NCI-H2227 treated with DMSO at 0.1 percent for 48 hours (cell line): ENCODE data around the gene SYVN1.
"Not testable (repeated sequence)": the region's sequence is repeated elsewhere in the genome, so short reads cannot be mapped to it uniquely, and the experiment has no call there.

ENCODE experiments used
- DNase-seq: peaks from one replicate; lab custom pipeline; 2025; lab: John Stamatoyannopoulos, UW

The SYVN1 gene

DNA sequence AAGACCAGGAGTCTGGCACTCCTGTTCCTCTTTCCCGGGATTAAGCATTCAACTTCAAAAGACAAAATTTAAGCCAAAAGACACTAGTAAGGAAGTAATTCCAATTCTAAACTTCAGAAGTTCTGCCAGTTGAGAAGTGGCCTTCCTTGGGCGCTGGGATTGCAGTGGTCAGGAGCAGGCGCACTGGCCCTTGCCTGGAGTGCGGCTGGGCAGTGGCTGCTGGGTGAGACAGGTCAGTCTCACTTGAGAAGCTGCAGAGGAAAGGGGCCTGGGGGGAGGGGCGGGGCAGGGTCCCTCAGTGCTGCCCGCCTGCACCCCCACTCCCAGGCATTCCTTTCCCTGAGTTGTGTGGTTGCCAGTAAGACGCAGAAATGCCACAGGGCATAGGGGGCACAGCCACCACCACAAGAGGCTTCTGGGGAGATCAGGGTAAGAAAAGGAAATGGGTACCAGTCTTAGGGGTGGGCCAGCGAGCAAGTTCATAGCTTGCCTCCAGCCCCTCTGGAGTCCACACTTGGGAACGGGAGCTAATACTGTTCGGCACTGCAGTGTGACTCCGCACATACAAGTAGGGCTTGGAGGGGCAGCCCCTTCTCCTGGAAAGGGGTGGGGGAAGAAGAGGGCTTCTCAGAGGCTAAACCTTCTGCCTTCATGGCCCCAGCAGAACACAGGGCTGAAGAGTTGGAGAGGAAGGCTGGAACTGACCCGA lies 6.7 kb downstream of the SYVN1 start:
- no peak for DNase-seq

DNA sequence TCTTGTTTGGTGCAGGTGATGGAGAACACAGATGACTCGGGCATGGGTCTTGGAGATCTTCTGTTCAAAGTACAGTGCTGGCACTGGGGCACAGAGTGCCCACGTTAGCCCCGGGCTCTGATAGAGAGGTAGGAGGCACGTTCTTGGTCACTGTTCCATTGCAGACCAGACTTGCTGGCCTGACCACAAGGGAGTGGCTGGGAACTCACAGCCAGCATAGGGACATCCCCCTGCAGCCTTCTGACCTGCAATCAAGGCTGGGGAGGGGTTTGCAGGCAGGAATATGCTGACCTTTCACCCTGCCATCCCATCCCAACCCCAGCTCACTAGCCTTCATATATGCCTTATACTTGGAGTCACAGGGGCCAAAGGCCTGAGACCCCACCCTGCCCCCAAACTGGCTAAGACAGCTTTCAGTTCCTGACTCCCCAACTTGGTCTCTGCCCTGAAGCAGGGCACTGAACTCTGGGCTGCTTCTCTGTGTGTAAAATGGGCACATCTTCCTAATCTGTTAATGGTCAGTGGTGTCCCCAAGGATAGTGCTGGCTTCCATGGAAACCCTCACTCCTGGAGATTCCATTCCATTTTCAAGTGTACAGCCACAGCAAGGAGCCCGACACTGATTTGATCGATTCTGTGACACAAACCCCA lies 7.6 kb downstream of the SYVN1 start:
- DNase-seq: no peak

DNA sequence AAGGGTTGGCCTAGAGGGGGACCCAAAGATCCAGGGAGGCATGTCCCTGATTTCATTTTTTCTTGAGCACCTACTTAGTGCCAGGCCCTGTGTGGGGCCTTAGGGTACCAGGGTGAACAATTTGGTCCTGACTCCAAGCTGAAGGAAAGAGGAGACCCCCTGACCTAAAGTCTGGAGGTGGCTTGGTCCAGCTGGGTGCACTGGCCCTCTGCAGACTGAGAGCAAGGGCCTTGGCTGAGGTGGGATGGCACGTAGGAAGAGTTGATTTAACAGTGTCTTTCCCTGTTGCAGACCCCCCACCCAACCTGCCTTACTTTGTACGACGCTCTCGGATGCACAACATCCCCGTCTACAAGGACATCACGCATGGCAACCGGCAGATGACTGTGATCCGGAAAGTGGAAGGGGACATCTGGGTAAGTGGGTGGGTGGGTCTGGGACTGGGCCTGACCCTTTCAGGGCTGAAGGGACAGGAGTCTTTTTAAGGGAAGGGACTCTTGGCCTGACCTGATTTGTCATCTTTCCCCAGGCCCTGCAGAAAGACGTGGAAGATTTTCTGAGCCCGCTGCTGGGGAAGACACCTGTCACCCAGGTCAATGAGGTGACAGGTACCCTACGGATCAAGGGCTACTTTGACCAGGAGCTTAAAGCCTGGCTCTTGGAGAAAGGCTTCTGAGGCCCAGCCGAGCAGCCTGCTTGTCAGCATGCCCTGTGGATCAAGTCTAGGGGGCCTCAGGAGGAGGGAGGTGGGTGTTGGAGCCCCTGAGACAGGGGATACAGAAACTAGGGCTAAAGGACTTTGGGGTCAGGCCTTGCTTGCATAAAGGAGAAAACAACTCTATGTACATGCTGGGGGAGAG lies 8.9 kb downstream of the SYVN1 start:
- DNase-seq: no peak

DNA sequence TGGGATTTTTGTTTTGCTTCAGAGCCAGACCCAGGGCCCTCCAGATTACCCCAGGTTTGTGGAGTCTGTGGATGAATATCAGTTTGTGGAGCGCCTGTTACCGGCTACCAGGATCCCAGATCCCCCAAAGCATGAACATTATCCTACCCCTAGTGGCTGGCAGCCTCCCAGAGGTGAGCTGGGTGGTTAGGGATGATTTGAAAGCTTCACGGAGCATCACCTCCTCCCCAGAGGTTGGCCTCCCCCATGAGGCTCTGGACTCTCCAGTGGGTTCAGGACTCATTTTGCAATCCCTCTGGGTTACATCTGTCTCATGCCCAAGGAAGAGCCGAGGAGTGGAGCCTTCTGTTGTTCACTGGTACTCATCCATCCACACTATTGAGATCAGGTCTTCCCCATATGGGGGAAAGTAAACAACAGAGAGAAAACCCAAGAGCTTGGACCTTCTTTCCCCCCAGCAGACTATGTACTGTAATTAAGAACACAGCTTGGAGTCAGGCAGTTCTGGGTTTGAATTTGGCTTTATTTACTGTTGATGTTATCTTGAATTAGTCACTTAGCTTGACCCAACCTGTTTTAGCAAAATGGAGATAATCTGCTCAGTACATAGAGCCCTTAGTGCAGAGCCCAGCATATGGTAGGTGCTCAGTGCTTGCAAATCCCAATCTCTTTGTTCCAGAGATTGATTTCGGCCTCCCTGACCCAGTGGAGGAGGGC lies 9.7 kb downstream of the SYVN1 start:
- DNase-seq: no peak

DNA sequence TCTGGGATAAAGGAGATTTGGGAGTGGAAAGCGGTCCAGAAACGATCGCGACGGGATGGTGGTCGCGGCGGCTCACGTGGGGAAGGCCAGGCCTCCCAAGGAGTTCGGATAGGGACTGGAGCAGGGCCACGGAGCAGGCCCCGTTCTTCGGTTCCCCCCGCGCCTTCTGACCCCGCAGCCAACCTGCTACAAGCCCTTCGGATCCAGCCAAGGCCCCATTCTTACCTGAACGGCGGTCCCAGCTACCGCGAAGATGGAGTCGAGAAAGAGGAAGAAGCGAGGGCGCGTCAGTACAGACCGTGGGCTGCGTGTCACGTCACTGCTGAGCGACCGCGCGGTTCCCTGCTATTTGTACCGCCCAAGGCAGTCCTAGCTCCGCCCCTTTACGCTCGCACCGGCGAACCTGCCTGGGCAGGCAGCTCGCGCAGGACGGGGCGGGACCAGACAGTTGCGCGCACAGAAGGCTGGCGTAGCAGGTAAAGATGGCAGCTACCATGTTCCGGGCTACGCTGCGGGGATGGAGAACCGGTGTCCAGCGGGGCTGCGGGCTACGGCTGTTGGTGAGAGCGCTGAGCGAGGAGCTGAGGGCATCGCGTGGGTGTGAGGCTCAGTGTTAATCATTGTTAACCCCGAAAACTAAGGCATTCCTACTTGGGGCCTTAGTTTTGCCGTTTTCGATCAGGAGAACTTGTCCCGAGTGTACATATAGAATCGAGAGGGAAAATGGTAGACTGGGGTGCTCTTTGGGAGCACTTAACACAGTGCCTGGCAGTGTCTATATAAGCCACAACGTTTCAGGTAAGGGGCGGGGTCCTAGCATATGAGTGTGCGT lies 12.2 kb downstream of the SYVN1 start, which contains the start of the genes FAU and MRPL49:
FAU (minus strand) TSS at position 270 of the 832 bp plus-strand sequence. CDS start 321 bp downstream, outside the sequence.
MRPL49 (plus strand) TSS at position 457 of the 832 bp plus-strand sequence; CDS start at position 483, 26 bp downstream.
- peak; percentile 97 for DNase-seq

DNA sequence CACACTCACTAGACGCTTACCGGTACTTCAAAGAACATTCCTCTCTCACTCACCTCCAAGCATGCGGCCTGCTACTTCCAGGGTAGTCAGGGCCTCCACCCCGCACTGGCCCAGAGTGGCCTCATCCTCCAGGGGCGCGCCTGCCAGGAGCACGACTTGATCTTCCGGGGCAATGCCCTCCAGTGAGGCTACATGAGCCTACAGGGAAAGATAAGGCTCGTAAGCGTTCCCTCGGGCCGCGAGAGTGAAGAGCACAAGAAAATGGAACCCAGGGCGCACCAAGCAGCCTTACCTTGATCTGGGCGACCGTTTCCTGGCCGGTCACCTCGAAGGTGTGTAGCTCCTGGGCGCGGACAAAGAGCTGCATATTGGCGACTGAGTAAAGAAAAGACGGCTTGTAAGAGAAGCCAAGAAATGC lies 12.9 kb downstream of the SYVN1 start:
- DNase-seq: no peak

DNA sequence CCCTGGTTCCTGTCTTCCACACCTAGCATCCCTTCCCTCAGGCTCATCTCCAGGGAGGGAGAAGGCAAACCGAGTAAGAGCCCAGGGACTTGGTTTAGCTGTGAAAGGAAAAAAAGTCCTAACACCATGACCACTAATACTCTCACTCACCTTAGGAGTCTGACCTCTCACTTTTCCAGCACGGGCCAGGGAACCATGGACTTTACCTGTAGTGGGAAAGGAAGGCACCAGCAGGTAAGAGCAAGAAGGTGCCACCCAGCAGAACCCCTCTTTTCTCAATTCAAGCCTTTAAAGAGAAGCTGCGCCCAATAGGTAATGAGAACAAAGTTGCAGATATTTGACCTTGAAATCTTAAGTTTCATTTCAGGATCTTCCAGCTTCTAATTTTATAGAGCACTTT lies 13.5 kb downstream of the SYVN1 start:
- DNase-seq: no peak

DNA sequence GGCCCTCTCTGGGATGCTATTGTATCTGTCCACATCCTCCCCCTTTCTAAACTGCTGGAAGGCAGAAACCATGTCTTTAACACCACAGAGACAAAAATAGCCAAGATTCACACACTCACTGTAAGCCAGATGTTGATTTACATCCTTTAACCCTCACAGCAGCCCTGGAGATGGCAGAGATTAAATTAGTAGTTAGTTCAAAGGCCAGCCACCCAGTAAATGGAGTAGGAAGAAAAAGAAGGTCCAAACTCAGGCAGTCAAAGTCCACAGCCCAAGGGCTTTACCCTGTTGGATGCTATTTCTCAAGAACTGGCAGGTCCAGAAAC lies 14.7 kb downstream of the SYVN1 start:
- DNase-seq: no peak

DNA sequence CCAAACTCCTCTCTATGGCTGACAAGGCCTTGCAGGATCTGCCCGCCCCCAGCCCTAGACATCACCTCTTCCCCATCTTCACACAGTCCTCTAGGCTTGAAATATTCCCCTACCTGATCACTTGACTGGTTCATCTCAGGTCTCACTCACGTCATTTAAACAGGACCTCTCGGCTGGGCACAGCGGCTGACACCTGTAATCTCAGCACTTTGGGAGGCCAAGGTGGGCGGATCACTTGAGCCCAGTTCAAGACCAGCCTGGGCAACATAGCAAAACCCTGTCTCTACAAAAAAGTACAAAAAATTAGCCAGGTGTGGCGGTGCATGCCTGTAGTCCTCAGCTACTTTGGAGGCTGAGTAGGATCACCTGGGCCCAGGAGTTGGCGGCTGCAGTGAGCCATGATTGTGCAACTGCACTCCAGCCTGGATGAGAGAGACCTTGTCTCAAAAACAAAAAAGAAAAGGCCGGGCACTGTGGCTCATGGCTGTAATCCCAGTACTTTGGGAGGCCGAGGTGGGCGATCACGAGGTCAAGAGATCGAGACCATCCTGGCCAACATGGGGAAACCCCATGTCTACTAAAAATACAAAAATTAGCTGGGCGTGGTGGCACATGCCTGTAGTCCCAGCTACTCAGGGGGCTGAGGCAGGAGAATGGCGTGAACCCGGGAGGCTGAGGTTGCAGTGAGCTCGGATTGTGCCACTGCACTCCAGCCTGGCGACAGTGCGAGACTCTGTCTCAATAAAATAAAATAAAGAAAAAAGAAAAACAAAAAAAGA lies 15.2 kb downstream of the SYVN1 start:
- not testable (repeated sequence) for DNase-seq

DNA sequence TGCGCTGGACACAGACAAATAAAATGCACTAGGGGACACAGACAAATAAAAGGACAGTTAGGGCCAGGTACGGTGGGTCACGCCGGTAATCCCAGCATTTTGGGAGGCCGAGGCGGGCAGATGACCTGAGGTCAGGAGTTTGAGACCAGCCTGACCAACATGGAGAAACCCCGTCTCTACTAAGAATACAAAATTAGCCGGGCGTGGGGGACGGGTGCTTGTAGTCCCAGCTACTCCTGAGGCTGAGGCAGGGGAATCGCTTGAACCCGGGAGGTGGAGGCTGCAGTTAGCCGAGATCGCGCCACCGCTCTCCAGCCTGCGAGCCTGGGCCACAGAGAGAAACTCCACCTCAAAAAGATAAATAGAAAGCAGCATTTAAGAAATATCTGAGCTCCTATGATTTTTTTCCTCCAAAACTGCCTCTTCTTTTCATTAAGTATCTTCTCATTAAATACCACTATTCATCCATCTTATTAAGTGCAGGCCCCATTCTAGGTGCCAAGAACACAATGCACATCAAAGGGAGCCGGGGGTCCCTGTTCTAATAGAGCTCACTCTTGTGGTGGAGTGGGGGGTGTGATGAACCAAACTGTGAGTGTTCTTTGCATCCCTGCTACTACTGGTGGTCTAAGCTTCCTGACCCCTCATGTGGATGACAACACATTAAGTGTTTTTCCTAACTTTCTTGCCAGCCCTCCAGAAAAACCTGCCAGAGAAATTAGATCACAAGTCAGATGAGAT lies 16.1 kb downstream of the SYVN1 start:
- DNase-seq: no peak

DNA sequence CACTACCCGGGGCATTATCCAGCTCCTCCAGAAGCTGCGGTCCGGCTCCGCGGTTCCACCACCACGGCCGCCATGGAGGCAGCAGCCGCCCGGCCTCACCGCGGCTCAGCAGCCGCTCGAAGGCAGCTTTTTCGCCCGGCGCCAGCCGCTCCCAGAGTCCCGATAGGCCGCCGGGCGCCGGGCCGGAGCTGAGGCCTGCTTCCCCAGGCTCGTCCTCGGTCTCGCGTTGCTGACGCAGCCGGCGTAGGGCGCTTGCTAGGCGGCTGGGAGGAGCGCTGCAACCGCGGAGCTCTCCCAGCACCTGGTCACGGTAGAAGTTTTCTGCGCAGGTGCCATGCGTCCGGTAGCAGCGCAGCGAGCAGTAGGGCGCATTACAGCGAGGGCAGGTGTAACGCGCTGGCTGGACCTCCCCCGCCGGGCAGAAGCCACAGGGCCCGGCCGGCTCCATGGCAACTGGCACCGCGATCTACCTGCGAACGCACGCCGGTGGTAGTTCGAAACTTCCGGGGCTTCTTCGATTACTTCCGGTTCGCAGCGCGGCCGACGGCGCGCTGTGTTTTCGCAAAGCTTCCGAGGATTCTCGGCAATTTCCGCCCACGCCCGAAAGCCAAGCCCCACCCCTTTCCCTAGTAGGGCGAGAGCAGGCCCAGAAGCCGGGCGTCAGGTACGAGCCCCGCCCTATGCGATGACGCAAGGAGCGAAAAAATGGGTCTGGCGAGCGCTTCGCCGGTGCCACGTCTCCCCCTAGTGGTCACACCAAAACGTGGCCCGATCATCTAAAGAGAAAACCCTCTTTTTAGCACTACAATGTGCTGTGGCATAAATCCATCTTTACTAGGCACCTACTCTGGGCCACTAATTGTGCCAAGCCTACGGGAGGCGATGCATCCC lies 16.9 kb downstream of the SYVN1 start, which contains the start of gene ZNHIT2:
ZNHIT2 (minus strand) TSS at position 496 of the 891 bp plus-strand sequence; CDS start at position 448, 48 bp downstream.
- DNase-seq: peak; percentile 98

DNA sequence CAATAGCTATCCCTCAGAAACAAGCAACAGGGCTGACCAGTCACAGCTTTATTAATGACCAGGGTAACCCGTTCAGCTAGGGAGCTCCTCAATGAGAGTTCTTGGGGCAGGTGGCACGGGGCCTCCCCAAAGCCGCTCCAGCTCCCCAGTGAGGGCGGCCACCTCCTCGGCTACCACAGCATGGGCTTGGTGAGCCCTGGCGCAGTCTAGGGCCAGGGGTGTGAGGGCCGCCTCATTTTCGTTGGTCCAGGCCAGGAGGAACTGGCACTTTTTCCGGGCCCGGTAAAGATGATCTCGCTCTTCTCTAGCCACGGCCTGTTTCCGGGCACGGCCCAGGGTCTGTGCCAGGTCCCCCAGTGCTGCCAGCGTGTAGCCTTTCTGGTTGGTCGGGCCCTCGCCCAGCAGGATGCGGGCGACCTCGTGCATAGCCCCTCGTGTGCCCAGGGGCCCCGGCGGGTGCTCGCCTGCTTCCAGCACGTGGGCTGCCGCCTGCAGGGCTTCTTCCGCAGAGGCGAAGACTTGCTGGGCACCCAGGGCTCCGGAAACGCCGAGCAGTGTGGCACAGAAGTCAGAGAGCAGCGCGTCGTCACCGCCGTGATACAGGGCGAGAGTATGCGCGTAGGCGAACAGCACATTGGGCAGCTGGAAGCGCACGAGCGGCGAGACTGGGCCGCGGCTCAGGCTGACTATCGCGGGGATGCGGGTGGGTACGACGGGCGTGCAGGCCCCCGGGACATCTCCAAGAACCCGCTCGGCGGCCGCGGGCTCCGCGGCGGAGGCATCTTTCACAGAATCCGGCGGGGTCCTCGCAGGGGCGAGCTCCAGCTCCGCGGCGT lies 17.7 kb downstream of the SYVN1 start:
- peak; percentile 48 for DNase-seq

DNA sequence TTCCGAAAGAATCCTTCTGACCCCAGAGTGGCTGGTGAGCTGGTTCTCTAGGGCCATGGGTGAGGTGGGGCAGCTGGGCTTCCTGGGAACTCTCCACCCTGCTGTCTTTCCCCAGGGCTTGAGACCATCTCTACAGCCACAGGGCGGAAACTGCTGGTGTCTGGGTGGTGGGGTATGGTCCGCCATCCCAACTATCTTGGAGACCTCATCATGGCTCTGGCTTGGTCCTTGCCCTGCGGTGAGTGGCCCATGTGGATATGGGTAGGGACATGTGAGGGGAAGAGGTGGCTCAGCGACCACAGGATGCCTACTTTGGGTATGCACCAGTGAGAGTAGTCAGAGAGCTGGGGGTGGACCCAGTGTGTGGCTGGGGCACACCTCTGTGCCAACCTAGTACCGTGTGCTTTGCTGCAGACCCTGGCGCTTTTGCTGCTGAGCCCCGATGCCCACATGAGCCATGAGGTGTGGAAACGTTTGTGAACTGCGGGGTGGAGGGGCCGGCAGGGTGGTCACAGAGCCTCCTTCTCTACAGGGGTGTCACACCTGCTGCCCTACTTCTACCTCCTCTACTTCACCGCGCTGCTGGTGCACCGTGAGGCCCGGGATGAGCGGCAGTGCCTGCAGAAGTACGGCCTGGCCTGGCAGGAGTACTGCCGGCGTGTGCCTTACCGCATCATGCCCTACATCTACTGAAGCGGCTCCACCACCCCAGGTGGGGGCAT lies 18.8 kb downstream of the SYVN1 start:
- no peak for DNase-seq

DNA sequence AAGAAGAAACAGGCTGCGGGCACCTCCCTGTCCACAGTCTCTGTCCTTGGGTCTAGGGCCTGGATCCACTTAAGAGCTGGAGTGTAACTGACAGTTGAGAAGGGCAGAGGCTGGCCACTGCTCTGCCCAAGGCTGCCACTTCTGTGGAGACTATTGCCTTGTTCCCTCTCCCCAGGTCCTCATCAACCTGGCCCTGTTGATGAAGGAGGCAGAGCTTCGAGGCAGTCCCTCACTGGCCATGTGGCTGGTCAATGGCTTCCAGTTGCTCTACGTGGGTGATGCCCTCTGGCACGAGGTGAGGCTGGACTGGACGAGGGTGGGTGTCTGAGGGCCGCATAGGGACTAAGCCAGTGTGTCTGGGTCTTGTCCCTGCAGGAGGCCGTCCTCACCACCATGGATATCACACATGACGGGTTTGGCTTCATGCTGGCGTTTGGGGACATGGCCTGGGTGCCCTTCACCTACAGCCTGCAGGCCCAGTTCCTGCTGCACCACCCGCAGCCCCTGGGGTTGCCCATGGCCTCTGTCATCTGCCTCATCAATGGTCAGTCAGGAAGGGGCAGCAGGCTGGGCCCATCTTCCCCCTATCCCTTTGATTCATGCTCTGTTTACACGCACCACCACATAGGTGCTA lies 19.7 kb downstream of the SYVN1 start:
- DNase-seq: no peak

DNA sequence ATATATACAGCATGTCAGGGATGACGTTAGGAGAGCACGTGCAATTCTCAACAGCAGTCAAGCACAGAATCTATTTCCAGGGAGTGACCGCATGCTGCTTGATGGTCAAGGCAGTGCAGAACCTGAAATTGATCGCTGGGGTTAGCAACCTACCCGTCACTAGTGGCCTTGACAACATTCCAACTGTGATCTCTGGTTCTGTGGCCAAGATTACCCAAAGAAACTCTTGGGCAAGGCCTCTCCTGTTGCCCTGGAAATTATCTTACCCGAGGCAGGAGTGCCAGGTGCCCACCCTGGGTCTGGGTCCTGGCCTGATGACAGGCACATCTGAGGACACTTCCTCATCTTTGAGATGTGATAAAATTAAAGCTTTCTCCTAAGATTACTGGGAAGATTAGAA lies 20.5 kb downstream of the SYVN1 start:
- DNase-seq: no peak

DNA sequence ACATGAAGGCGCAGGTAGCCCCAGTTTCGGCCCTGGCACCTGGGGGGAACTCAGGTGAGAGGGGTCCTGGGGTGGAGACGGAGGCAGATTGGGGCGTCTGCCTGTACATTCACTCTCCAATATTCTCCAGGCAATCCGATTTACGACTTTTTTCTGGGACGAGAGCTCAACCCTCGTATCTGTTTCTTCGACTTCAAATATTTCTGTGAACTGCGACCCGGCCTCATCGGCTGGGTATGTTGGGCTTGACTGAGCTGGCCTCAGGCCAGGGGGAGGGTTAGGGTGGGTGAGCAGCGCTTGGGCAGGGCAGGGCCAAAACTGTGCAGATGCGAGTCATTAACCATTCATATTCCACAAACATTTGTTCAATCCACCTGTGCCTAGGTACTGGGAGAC lies 21.0 kb downstream of the SYVN1 start:
- no peak for DNase-seq
